Inflammatory macrophage (primary cell): ENCODE data around the gene PLCE1.

Source experiments
- DNase-seq, 2 donors: peaks; one replicate each; pipeline ENCODE4 v3.0.0-alpha.2; 2020 to 2022

The PLCE1 gene

DNA sequence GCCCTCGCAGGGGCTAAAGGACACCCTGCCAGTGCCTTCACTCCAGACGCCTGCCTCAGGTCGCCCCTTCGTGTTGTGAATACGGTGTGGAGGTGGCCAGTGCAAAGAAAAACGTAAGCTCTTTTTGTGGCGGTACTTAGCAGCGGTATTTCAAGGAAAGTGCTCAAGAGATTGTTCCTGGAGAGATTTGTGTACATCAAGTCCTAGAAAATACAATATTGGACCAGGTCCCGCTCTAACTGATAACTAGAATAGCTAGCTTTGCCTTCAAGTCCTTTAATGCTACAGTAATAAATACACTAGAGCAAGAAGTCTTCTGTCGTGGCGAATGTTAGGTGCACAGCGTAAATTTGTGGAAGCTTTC lies 689 bp downstream of the PLCE1 start:
- DNase-seq: no peak

DNA sequence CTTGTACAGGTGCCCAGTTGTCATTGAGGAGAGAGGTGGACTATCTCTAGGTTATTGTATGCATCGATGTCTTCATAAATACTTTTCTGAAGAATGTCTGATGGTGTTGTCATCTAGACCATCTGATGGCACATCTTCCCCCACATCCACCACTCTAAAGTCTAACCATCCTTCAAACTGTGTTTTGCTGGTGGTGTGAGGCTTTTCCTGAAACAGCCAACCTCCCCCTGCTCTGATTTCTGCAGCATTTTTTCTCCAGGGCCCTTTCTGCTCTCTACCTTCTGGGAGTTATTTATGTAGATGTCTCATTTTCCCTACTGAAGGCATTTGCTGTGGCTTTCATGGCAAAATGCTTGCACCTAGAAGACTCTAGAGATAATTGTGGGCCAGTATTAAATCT lies 1.5 kb downstream of the PLCE1 start:
- no peak for DNase-seq

DNA sequence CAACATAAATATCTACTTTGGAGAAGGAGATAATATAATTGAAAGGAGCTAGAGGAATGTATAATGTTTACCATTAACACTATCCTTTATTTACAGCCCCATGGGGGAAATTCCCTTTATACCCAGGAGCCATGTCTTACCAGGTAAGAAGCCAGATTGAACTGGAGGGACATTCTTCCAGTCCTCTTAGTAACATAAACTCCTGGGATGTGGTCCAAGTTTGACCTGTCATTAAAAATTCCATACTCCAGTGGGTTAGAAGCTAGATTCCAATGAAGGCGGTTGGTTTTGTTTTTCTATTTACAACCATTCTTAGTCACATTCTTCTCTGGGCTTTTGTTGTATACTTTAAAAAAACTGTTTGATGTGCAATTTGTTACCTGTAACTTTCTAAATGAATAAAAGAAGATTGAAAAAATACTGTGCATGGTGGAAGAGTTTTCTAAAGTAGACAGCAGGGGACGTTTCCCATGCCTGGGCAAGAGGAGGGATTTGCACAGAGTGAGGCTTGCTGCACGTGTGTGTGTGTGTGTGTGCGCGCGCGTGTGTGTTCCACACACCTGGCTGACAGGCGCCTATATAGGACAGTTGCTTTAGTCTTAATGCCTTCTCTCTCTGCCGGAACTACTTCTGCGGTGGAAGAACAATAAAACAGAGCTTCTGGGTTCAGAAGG lies 2.0 kb downstream of the PLCE1 start:
- no peak for DNase-seq

DNA sequence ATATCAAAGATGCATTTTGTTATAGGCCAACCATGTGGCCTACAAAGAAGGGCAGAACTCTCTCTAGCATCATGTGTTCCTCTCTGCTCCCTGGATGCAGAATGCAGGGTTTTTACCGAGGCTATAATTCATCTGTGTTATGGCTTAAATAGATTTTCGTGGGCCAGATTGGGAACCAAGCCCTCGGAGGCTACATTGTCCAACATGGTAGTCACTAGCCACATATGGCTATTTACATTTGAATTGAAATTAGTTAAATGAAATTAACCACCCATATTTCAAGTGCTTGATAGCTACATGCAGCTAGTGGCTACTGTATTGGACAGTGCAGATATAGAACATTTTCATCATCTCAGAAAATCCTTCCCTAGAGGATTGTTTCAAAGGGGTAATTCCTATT lies 2.8 kb downstream of the PLCE1 start:
- no peak for DNase-seq

DNA sequence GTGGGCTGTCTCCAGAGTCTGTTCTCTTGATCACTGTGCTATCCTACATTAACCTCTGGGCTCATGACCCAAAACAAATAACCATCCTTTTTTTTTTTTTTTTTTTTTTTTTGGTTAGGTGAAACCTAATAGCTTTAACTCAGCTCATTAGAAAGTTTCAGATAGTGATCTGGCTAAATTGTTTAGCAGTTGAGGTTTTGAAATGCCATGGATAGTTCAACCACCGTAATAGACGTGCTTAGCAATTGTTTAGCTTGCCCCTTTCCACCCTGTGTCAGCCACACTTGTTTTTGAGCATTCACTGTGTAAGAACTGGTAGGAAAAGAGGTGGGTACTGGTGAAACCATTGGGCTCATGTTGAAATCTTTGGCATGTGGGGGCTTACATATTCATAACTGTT lies 3.8 kb downstream of the PLCE1 start:
- no peak for DNase-seq

DNA sequence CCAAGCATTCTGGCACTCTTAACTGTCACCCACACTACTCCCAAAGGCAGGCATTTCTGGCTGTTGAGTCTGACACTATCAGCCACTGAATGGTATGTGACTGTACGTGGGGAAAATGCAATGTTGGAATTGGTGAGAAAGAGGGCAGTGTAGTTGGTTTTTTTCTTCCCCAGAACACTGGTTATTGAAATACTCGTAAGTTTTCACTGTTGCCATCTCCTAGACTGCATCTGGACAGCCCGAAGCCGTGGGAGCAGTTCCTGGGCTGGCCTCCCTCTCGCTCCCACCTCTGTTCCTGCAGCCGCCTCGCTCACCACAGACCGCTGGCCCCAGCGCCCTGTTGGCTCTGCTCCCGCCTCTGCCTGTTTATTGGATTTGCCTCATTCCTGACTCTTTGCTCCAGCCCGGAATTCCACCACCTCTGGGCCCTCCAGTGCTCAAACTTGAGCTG lies 5.7 kb downstream of the PLCE1 start:
- DNase-seq: no peak

DNA sequence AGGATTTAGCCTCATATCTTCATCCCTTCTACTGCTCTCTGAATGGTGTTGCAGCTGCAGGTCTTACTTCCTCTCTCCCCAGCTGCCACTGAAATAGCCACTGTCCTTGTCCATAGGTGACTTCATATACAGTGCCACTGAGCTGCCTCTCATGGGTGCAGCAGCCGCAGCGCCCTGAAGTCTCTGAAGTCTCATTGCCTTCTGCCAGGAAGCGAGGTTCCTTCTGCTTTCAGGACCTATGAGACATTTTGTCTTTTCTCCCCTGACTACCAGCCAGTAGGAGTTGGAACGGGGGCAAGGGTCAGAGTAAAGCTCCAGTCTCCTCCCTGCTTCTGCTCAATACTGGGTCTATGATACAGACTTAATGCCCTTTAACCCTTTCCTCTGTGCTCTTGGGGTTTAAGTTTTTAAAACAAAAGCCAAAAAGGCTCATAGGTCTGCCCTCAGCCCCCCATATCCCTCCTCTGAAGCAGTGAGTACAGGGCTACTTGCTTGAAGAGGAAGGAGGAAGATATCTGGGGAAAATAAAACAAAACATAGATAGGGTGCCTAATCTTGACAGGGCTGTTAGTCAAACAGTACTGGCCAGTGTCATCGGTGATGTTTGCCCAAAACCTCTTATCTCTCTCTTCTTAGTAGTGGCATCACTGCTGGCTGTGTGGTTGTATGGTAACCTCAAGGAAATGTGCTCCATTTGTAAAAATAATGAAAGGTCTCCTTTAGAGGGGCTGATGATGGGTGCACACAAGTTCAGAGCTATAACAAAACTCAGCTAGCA lies 7.1 kb downstream of the PLCE1 start:
- no peak for DNase-seq

DNA sequence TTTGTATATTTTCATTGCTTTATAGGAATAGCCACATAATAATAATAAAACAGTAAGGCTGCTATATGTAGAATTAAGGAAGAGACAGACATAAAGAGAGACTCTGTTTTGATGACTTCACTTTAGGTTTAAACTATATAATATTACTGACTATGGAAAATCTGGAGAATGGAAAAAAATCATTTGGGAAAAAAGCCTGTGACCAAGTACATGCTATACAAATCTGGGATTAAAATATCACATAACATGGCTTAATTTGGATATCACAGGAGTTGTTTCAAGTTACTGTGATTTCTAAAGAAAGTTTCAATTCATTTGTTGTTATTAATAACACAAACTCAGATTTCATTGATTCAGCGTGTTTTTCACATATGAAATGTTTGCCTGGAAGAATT lies 7.7 kb downstream of the PLCE1 start:
- no peak for DNase-seq

DNA sequence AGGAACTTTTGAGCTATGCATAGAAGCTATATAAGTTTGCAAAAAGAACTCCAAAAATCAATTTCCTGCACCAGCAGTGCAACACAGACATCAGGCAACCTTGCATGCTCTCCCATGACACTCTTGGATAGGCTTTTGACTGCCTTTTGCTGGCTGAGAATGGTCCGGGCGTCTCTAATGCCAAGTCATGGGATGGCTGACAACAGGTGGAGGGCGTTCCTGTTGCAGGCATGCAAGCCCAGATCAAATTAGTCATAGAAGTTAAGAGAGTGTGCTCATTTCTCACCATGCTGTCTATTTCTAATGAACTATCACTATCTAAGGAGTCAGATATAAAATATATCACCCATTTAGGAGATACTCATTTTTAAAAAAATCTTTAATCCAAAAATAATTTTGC lies 8.4 kb downstream of the PLCE1 start:
- DNase-seq: no peak

DNA sequence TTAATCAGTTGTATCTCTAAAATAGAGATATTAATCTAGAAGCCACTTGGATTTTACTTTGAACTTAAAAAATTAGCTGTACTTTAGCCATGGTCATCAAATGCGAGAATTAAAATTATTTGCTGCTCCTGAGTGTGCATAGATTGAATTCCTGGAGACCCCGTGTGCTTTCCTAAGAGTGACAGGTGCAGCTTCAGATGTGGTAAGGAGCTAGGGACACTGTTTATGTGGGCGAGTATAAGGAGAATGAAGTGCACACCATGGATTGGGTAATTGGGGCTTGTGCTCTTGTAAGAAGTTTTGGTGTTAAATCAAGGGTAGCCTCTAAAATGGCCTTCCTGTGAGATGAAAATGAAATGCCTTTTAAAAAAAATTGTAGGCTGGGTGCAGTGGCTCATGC lies 9.8 kb downstream of the PLCE1 start:
- no peak for DNase-seq

DNA sequence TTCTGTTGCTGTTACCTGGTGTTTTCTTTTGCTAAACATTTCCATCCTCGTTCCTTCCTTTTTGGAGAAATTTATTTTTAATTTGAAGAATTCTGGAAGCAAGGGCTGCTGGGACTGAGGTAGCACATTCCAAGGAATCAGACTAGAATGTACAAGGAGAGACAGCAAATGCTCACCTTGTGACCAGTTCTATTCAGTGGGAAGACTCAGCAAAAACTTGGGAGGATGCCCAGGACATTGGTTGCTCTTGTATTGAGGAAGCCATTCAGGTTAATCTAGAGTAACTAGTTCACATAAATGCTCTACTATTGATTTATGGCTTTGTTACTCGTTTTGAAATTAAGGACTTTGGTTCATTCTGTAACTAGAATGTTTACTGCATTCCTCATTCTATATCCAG lies 11.3 kb downstream of the PLCE1 start:
- DNase-seq: no peak

DNA sequence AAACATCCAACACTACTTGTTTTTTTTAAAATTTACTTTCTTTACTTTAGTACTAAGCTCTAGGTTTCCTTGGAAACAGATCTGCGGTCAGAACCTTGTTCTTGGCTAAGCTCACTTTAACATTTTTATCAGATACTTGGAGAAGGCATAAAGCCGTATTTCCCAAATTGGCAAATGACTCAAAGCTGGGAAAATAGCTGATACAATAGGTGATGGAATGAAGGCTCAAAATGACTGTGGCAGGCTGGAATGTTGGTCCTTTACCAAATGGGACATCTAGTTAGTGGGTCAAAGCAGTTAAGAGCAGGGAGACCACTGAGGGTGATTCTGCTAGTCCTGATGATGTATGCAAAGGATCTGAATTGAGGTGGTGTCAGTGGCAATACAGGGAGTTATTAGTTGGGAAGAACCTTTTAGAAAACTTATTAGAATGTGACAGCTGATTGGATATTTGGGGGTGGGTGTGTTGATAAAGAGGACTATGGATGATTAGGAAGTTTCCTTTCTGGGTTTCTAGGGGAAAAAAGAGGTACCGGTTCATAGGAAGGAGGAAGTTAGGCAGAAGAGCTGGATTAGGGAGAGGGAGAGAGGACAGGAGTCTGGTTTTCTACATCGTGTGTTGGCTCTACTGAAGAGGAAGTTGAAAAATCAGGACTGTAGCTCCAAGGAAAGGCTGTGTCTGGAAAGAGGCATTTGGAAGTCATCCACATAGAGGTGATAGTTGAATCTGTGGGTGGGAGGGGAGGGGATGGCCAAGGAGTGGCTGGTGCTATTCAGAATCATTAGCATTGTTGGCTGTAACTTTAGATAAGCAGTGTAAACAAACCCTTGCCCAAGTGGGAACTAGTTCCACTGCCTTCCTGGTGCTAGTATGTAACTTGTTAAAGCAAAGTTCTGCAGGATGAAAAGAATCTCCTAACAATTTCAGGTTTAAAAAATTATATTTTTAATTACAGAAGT lies 13.1 kb downstream of the PLCE1 start:
- DNase-seq: no peak

DNA sequence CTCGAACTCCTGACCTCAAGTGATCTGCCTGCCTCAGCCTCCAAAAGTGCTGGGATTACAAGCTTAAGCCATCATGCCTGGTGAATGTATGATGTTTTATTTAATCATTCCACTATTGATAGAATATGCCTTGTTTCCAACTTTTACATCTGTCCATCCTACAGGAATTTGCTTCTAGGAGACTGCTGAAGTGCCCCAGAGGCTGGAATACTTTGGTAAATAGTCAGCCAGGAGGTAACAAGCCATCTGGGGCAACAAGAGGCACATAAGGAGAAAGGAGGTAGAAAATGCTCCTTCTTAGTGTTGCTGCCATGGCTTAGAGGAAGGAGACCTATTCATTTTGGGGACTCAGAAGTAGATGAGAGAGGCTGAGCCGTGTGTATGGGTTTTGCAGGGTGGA lies 14.8 kb downstream of the PLCE1 start:
- no peak for DNase-seq

DNA sequence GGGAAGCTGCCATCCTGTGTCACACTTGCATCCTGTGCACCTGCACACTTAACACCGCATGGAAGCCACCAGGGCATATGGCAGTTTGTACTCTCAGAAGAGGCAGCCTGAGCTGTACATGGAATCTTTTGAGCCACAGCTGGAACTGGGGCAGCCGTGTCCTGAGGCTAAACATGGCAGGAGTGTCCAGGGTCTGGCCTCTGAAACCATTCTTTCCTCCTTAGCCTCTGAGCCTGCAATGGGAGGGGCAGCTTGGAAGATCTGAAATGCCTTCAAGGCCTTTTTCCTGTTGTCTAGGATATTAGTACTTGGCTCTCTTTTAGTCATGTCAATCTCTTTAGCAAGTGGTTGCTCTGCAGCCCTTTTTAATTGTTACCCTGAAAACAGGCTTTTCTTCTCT lies 16.4 kb downstream of the PLCE1 start:
- DNase-seq: no peak

DNA sequence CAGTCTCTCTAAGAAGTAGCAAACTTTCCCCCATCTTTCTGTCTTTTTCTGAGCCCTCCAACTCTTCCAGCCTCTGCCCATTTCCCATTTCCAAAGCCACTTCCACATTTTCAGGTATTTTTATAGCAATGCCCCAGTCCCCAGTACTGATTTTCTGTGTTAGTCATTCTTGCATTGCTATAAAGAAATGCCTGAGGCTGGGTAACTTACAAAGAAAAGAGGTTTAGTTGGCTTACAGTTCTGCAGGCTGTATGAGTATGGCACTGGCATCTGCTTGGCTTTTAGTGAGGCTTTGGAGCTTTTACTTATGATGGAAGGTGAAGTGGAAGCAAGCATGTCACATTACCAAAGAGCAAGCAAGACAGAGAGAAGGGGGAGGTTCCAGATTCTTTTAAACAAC lies 17.2 kb downstream of the PLCE1 start:
- DNase-seq: no peak

DNA sequence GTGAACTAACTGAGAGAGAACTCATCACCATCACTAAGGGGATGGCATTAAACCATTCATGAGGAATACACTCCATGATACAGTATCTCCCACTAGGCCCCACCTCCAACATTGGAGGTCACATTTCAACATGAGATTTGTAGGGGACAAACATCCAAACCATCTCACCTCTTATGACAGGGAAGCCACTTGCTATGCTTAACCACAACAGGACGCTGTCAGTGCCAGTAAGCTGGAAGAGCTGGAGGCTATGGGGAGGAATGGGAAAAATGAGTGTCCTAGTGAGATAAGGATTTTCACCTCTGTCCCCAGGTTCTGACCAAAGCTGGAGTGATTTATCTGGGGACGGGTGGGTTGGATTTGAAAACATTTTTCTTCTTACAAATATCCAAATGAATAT lies 17.6 kb downstream of the PLCE1 start:
- DNase-seq: no peak

DNA sequence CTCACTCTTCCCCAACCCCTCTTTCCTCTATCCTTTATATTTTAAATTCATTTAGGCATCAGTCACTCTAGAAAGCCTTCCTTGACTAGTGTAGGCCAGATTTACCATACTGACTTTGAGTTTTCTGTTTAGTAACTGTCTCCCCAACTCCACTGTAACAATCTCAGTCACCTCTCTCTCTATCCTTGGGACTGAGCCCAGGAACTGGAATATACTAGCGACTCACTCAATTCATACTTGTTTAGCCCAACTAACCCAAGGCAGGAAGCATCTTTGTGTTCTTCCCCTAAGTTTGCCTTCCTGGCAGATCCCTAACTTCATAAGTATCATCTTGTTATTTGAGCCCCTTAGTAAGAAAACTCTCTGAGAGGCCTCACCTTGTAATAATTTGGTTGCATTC lies 19.1 kb downstream of the PLCE1 start:
- no peak for DNase-seq

DNA sequence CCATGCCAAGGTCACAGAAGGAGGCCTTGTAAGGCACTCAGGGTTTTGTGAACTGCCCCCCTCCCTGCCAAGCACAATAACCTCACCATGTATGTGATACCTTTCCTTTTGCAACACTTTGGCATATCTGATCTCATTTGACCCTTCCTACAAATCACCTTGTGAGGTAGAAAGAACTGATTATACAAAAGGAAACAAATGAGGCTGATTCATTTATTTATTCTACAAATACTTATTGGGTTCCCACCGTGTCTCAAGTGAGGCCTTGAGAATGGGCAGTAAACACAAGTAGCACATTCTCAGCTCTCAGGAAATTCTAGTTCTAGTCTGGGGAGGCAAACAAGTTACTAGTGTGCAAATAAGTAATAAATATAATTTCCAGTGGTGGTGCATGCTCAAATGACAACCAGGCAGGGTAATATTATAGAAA lies 19.6 kb downstream of the PLCE1 start:
- DNase-seq: no peak

DNA sequence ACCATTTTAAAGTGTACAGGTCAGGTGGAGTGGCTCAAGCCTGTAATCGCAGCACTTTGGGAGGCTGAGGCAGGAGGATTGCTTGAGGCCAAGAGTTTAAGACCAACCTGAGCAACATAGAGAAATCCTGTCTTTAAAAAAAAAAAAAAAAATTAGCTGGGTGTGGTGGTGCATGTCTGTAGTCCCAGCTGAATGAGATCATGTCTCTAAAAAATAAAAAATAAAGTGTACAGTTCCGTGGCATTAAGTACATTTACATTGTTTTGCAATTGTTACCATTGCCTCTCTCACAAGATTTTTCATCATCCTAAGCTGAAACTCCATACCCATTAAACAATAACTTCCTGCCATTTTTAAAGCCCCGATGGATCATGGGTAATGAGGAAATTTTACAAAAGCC lies 20.6 kb downstream of the PLCE1 start:
- no peak for DNase-seq

DNA sequence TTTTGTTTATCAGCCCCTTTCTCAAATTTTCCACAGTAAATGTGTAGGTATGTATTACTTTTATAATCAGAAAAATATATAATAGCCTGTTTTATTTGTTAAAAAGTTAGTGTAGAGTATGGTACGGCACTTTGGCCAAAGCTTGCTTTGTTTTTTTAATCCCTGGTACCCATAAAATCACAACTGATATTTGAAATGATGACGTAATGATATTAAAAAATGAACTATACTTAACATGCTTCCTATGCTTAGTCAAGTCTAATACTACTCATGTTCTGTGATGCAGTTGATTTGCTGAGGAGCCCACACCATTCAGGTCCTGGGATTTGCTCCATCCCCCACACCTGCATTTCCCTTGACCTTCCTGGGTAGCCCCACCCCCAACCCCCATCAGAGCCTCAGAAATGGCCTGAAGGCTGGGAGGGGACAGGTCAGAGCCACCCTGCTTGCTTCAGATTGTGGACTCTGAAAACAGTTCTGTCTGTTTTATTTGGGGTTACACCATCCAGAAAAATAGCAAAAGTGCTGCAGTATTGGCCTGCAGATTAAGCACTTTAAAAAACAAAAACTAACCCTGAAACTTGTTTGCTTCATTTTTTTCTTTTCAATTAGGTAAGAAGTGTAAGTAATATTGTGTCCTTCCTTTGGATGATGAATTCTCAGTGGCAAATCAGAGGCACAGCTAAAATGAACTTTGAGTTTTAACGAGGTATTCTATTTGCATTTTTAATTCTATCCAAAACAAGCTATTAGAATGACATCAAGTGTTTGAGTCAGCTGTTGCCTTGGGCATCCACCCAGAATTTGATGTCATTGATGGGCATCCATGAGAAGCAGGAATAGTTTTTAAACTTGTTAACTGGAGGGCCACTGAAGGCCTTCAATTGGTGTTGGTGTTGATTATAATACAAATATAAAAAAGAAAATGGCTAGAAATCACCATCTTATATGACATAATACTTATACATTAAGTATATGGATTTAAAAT lies 23.3 kb downstream of the PLCE1 start:
- no peak for DNase-seq

DNA sequence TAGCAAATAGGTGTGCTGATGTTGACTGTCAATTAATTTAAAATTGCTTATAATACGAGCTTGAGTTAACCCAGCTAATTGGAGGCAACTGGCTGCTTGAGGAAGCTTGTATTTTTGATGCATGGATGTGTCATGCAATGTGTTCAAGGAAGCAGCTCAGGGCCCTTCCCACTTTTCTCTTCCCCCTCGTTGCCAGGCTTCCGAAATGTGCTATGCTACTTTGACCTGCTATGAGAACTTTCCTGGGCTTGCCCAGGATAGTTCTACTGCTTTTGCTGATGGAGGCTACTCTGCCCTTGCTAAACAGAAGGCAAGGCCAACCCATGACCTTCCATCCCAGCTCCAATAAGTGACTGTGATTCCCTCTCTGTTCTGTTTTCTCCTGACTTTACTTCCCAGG lies 24.4 kb downstream of the PLCE1 start:
- DNase-seq: no peak

DNA sequence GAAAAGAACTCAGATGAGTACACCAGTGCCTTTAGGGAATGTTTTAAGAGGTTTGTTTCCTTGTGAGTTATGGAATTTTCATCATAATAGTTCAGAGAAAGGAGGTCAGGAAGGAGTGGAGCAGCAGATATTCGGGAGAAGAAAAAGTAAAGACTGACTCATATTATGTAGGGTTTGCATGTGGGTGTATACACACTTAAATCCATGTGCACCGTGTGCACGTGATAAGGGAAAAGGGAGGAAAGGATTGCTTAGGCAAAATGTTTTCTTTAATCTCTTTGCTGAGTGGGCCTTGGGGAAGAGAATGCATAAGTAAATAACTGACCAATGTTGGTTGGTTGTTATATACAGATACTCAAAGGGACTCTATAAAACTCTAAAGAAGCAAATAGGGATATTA lies 30.2 kb downstream of the PLCE1 start:
- DNase-seq: no peak
